Heart right ventricle (tissue), 16 donors: Measurements from ENCODE around the gene ABCD4. TPM values are rescaled to one million over a fixed set of nuclear protein-coding genes. Genes with fewer than 3 reads are reported as not detected.

ENCODE experiments used
- ATAC-seq, 8 donors: fragments of 200-7000 bp; cut with Tn5 transposase; one replicate each; pipeline ENCODE4 v1.9.1; 2020; ENCODE audit warnings: mild to moderate bottlenecking in 8 of 8, moderate library complexity in 8 of 8, moderate number of reproducible peaks in 1 of 8
- DNase-seq, 2 donors: peaks; one replicate each; pipeline ENCODE4 v3.0.0-alpha.2; 2020
- H3K27ac ChIP-seq, 10 donors: fragments of 200-600 bp; sonication (generic) in 2 of 10; one replicate each; pipeline versions ENCODE4 v1.5.0 to v1.8.0; 2020 to 2022; ENCODE audit warnings: mild to moderate bottlenecking in 3 of 10
- H3K27me3 ChIP-seq, 7 donors: fragments of 200-600 bp; one replicate each; pipeline ENCODE4 v1.8.0; 2021 to 2022; ENCODE audit warnings: mild to moderate bottlenecking in 2 of 7
- H3K36me3 ChIP-seq, 9 donors: fragments of 200-600 bp; sonication (generic) in 1 of 9; one replicate each; pipeline versions ENCODE4 v1.5.0 to v1.8.0; 2020 to 2022; ENCODE audit warnings: mild to moderate bottlenecking in 2 of 9
- H3K4me1 ChIP-seq, 9 donors: fragments of 200-600 bp; sonication (generic) in 1 of 9; one replicate each; pipeline versions ENCODE4 v1.5.0 to v1.8.0; 2020 to 2022; ENCODE audit warnings: mild to moderate bottlenecking in 4 of 9
- H3K4me3 ChIP-seq, 10 donors: fragments of 200-600 bp; sonication (generic) in 2 of 10; one replicate each; pipeline versions ENCODE4 v1.5.0 to v1.8.0; 2020 to 2022; ENCODE audit warnings: mild to moderate bottlenecking in 7 of 10, moderate library complexity in 2 of 10
- H3K9me3 ChIP-seq, 11 donors: fragments of 200-600 bp in 10 of 11; sonication (generic) in 2 of 11; one replicate each; pipeline versions ENCODE4 v1.5.0 to v1.8.0; 2013 to 2022; ENCODE audit warnings: mild to moderate bottlenecking in 2 of 11, control low read depth in 1 of 11, moderate library complexity in 1 of 11
- CTCF ChIP-seq, 9 donors: fragments of 200-600 bp; sonication (generic) in 2 of 9; IDR thresholded peaks; one replicate each; pipeline versions ENCODE4 v1.5.0 to v1.8.0; 2021 to 2022; ENCODE audit warnings: antibody characterized with exemption in 9 of 9, mild to moderate bottlenecking in 5 of 9, moderate library complexity in 1 of 9
- WGBS, 2 donors: extraction: QIAGEN DNeasy Blood & Tissue Kit; methylation state at CpG; one replicate each; pipeline ENCODE4 v1.1.7; 2013; ENCODE audit warnings: inconsistent platforms in 1 of 2; 5-methylcytosine and 5-hydroxymethylcytosine counted together
- intact Hi-C, 10 donors: fragments of 100-400 bp; cut with DNase I; formaldehyde crosslinking; loops; one replicate each; pipeline versions ENCODE4 v1.11.1 to v1.14.2; 2022
- long read RNA-seq, 3 donors: library from polyadenylated mRNA; unstranded; transcript quantifications; one replicate each; pipeline ENCODE4 v2.0.0, GENCODE V29; 2020 to 2021
- polyA plus RNA-seq, 2 donors: library from polyadenylated mRNA; stranded (reverse); fragments of 200-250 nt; gene quantifications; one replicate each; pipeline ENCODE4 v1.2.3, GENCODE V29; 2013
- total RNA-seq, 10 donors: library from RNA; stranded (reverse); fragmentation: NEBNext Ultra II Directional in 3 of 10; extraction: Animal tissue kit (Norgen Biotek cat#: 25700) in 3 of 10; gene quantifications; one replicate each; pipeline versions ENCODE4 v1.2.1 to v1.2.4, GENCODE V29; 2021 to 2023
- donor health status: Arrhythmogenic right ventricular cardiomyopathy.
- donor health status: ischemic (EF 13 %, LVEDD 7.1; RV severe dilation, severe dysfunction).
- donor health status: healthy with polysubstance abuse.
- donor health status: DM: no; HTN: yes; CAD: no.
- donor health status: DM: no; HTN: no; CAD: no.
- donor health status: ischemic (EF 25% LVEDD 6.9; RV normal size, moderate dysfunction).
- donor health status: ischemic (EF 25% LVEDD 5.7; RV mildly dilated, moderate dysfunction).
- donor health status: healthy.
- donor health status: DM: yes; HTN: yes; CAD: no.
- donor health status: Ischemic cardiomyopathy.
- donor health status: ischemic (EF 35%, LVEDD 5.7; RV mildly dilated, moderate dysfunction).
- donor health status: nonischemic (EF 11% LVEDD 7.7; RV severe dilation, severe dysfunction).
- donor health status: DM: yes; HTN: yes; CAD: no.
- donor health status: PGD.
- donor health status: ischemic (EF 29% LVEDD 5.4; RV normal size, mild dysfunction).
- donor health status: nonischemic (EF 23%, LVEDD 6.1; RV moderate dilation, normal function).

ABCD4 gene
- total RNA-seq, result 10 to 100 TPM; 18.1 to 26.3 (median 22.0) TPM
- 10 to 100 TPM; 17.8 to 76.4 TPM for polyA plus RNA-seq
- long read RNA-seq, donor 1, partial matches to known transcripts, result 6 of 28 reads
- long read RNA-seq, donor 1, other reads (novel, unspliced or antisense), result 15 of 28 reads
- long read RNA-seq, donor 2, transcript ABCD4-201 (19 exons, 3,003 nt), result major isoform, 9 of 35 reads
- long read RNA-seq, donor 2, partial matches to known transcripts, result 12 of 35 reads
- long read RNA-seq, donor 2, other reads (novel, unspliced or antisense), result 11 of 35 reads
- long read RNA-seq, donor 3, transcript ABCD4-201 (19 exons, 3,003 nt), result major isoform, 16 of 37 reads
- long read RNA-seq, donor 3, partial matches to known transcripts, result 3 of 37 reads
- long read RNA-seq, donor 3, other reads (novel, unspliced or antisense), result 13 of 37 reads

- H3K4me1 ChIP-seq, result peaks cover 0 to 49% (median 37%) of the 10 kb centered on the region in 9 donors
- DNase-seq (peak; percentile 93 to 97), ATAC-seq (peak; percentile 97 to 99 (median 99))
- TF ChIP-seq CTCF (IDR thresholded peaks at IDR 0.05), result peak in 8 of 9 donors; percentile 14 to 83 (median 58)
- H3K27ac ChIP-seq, result peak within 1 kb of the TSS; percentile 15 to 95 (median 91)
- H3K27me3 ChIP-seq, result no peaks in the 10 kb centered on the region
- peak within 1 kb of the TSS; percentile 62 to 99 (median 83) for H3K4me3 ChIP-seq
- intact Hi-C loops, result loop anchor here in 1 of 10 donors (5.0 kb wide), 1 partner anchor 459 kb away; the partner anchor contains the start of gene YLPM1
- 13% methylated on average over 57 to 58 of the region's 61 CpGs for WGBS, 2 donors
- H3K36me3 ChIP-seq, result peaks cover 0 to 23% (median 2%) of the 10 kb centered on the region in 9 donors
- no peaks in the 10 kb centered on the region for H3K9me3 ChIP-seq
Observed at GRCh38 chr14:74302634-74303569, at the start of gene ABCD4. ABCD4 (minus strand) TSS chr14:74302934; CDS start chr14:74302912, 22 bp downstream.

GRCh38 chr14:74350928-74351323, 48.2 kb upstream of the ABCD4 start:
- Histone ChIP-seq H3K4me3 (no peak overlapping the region), H3K9me3 (no peaks in the 10 kb centered on the region), H3K4me1 (no peaks in the 10 kb centered on the region), H3K27ac (no peak overlapping the region), H3K27me3 (peaks cover 3 to 67% (median 30%) of the 10 kb centered on the region in 7 donors), H3K36me3 (no peaks in the 10 kb centered on the region)
- no peak for ATAC-seq
- no peak for TF ChIP-seq CTCF (IDR thresholded peaks at IDR 0.05)
- no peak for DNase-seq
- 8 to 10% methylated on average over 1 of the region's 1 CpG for whole genome bisulfite sequencing, 2 donors
- intact Hi-C loops, result no loop called here

- 42 to 47% methylated on average over 11 of the region's 11 CpGs for WGBS, 2 donors
- no peak for DNase-seq
- Histone ChIP-seq H3K9me3 (no peaks in the 10 kb centered on the region), H3K36me3 (no peaks in the 10 kb centered on the region), H3K27me3 (peaks cover 3 to 67% (median 30%) of the 10 kb centered on the region in 7 donors), H3K4me1 (no peaks in the 10 kb centered on the region), H3K27ac (no peak overlapping the region), H3K4me3 (no peak overlapping the region)
- no peak for TF ChIP-seq CTCF (IDR thresholded peaks at IDR 0.05)
- ATAC-seq, result no peak
- intact Hi-C loops, result no loop called here
Observed at GRCh38 chr14:74350211-74350927, 47.6 kb upstream of the ABCD4 start.
